ENCODE data around the gene MOG. TPM values are rescaled to one million over a fixed set of nuclear protein-coding genes. Genes with fewer than 3 reads are reported as not detected.
A peak's percentile ranks its signal among the peaks of the same experiment; 100 is the strongest.

The MOG gene
- polyA plus RNA-seq, 3 donors = not detected

DNA sequence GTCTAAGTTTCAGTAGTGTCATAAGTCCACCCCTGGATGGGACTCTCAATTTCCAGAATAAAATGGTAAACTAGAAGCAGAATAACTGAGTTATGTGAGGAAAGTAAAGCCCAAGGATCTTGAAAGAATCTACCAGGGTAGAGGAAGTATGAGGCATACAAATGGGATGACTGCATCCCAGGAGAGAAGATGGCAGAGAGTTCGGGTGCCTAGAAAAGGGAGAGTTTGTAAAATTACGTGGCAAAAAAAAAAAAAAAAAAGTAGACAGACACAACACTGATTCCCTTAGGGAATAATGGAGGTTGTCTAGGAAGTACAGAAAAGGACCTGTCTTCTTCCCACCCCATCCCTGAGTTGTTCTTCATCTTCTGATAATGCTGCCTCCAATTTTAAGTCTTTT, 27.3 kb upstream of the MOG start:
- H3K27me3 Mint-ChIP-seq (ENCODE audit: low read depth in 3 of 3) = peaks cover 42 to 72% (median 53%) of the 10 kb centered on the region in 3 donors
- WGBS (ENCODE audit: insufficient coverage) = no CpG with 5 or more reads among the region's 2 CpGs

DNA sequence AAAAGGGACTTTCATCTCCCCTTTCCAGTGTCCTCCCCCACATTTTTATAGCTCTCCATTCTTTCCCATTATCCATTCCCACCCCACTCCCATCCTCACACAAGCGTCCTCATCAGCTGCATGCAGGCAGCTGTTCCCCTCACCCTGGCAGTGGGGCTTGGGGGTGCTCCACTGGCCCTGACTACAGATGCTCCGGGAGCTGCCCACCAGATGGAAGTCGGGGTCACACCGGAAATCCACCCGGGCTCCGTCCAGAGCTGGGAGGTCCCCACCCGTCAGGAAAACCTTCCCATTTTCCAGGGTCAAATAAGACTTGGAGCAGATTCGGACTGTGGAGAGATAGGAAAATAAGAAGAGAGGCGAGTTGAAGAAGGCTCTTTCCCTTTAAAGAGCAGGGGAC, 26.6 kb upstream of the MOG start:
- Histone ChIP-seq H3K79me2 (ENCODE audit: insufficient read depth, low read length) (peaks cover 14% of the 10 kb centered on the region), H3K4me3 (replicated peaks in 1 of 3; ENCODE audit: low read depth in 2 of 3, low read length in 3 of 3) (no peak overlapping the region), H3K9me3 (replicated peaks in 1 of 2; ENCODE audit: control insufficient read depth in 1 of 2, insufficient read depth in 1 of 2, low read length in 2 of 2) (no peaks in the 10 kb centered on the region), H3K27me3 (ENCODE audit: control insufficient read depth in 2 of 2, insufficient read depth in 2 of 2, low read length in 2 of 2) (peaks cover 2 to 61% of the 10 kb centered on the region in 2 donors), H3K27ac (ENCODE audit: low read depth in 1 of 2, low read length in 2 of 2) (no peak overlapping the region), H3K36me3 (replicated peaks in 1 of 2; ENCODE audit: control insufficient read depth in 1 of 2, insufficient read depth in 2 of 2, low read length in 2 of 2) (no peaks in the 10 kb centered on the region), H4K20me1 (ENCODE audit: insufficient read depth, low read length) (peaks cover 45% of the 10 kb centered on the region), H3K4me1 (ENCODE audit: control insufficient read depth in 1 of 2, insufficient read depth in 2 of 2, low read length in 2 of 2) (peaks cover 55 to 65% of the 10 kb centered on the region in 2 donors), H3K4me2 (replicated peaks; ENCODE audit: extremely low read depth, low read length, poor library complexity, severe bottlenecking) (no peak overlapping the region), H3K9ac (ENCODE audit: insufficient read depth, low read length, poor library complexity, severe bottlenecking) (no peak overlapping the region), H2AFZ (ENCODE audit: insufficient read depth, low read depth, low read length, poor library complexity, severe bottlenecking) (no peak overlapping the region)
- peaks cover 68% of the 10 kb centered on the region for H3K4me1 Mint-ChIP-seq
- DNase-seq = no peak
- TF ChIP-seq, protein P1, sequence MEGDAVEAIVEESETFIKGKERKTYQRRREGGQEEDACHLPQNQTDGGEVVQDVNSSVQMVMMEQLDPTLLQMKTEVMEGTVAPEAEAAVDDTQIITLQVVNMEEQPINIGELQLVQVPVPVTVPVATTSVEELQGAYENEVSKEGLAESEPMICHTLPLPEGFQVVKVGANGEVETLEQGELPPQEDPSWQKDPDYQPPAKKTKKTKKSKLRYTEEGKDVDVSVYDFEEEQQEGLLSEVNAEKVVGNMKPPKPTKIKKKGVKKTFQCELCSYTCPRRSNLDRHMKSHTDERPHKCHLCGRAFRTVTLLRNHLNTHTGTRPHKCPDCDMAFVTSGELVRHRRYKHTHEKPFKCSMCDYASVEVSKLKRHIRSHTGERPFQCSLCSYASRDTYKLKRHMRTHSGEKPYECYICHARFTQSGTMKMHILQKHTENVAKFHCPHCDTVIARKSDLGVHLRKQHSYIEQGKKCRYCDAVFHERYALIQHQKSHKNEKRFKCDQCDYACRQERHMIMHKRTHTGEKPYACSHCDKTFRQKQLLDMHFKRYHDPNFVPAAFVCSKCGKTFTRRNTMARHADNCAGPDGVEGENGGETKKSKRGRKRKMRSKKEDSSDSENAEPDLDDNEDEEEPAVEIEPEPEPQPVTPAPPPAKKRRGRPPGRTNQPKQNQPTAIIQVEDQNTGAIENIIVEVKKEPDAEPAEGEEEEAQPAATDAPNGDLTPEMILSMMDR (IDR thresholded peaks at IDR 0.05) = no peak
- peaks cover 40 to 67% (median 50%) of the 10 kb centered on the region in 3 donors for H3K27me3 Mint-ChIP-seq (ENCODE audit: low read depth in 3 of 3)
- intact Hi-C loops (cut with micrococcal nuclease) = no loop called here
- H3K4me3 Mint-ChIP-seq = peak overlapping the region; percentile 24 to 97
- WGBS (ENCODE audit: insufficient coverage) = 90% methylated on average over 2 of the region's 9 CpGs
- H3K27ac Mint-ChIP-seq = no peak overlapping the region
- peaks cover 21 to 30% of the 10 kb centered on the region in 2 donors for H3K36me3 Mint-ChIP-seq
- H3K9me3 Mint-ChIP-seq = peaks cover 0 to 10% (median 1%) of the 10 kb centered on the region in 7 donors

More for the DNA sequence above, 27.3 kb upstream of the MOG start:
- Histone ChIP-seq H3K79me2 (ENCODE audit: insufficient read depth, low read length) (peaks cover 14% of the 10 kb centered on the region), H3K36me3 (replicated peaks in 1 of 2; ENCODE audit: control insufficient read depth in 1 of 2, insufficient read depth in 2 of 2, low read length in 2 of 2) (no peaks in the 10 kb centered on the region), H3K9ac (ENCODE audit: insufficient read depth, low read length, poor library complexity, severe bottlenecking) (no peak overlapping the region), H3K9me3 (replicated peaks in 1 of 2; ENCODE audit: control insufficient read depth in 1 of 2, insufficient read depth in 1 of 2, low read length in 2 of 2) (no peaks in the 10 kb centered on the region), H3K4me1 (ENCODE audit: control insufficient read depth in 1 of 2, insufficient read depth in 2 of 2, low read length in 2 of 2) (peaks cover 49 to 59% of the 10 kb centered on the region in 2 donors), H4K20me1 (ENCODE audit: insufficient read depth, low read length) (peaks cover 49% of the 10 kb centered on the region), H3K4me2 (replicated peaks; ENCODE audit: extremely low read depth, low read length, poor library complexity, severe bottlenecking) (no peak overlapping the region), H3K27me3 (ENCODE audit: control insufficient read depth in 2 of 2, insufficient read depth in 2 of 2, low read length in 2 of 2) (peaks cover 2 to 64% of the 10 kb centered on the region in 2 donors), H3K27ac (ENCODE audit: low read depth in 1 of 2, low read length in 2 of 2) (no peak overlapping the region), H2AFZ (ENCODE audit: insufficient read depth, low read depth, low read length, poor library complexity, severe bottlenecking) (no peak overlapping the region), H3K4me3 (replicated peaks in 1 of 3; ENCODE audit: low read depth in 2 of 3, low read length in 3 of 3) (peak overlapping the region in 1 of 3 experiments; percentile 85)
- peak overlapping the region in 1 of 2 donors; percentile 97 for H3K4me3 Mint-ChIP-seq
- peaks cover 21 to 34% of the 10 kb centered on the region in 2 donors for H3K36me3 Mint-ChIP-seq
- H3K4me1 Mint-ChIP-seq = peaks cover 65% of the 10 kb centered on the region
- peaks cover 0 to 10% (median 1%) of the 10 kb centered on the region in 7 donors for H3K9me3 Mint-ChIP-seq
- no peak for DNase-seq
- no peak overlapping the region for H3K27ac Mint-ChIP-seq
- TF ChIP-seq, protein P1 (IDR thresholded peaks at IDR 0.05) = no peak
- intact Hi-C loops (cut with micrococcal nuclease) = no loop called here
